GM21528 (cell line): ENCODE results near the gene EGFL7.

Source experiments
- ATAC-seq: cut with Tn5 transposase; IDR thresholded peaks from one replicate; pipeline ENCODE4 v1.9.1; 2021; ENCODE audit warnings: mild to moderate bottlenecking, moderate library complexity; ENCODE audit not compliant: unreplicated experiment, low FRiP score

The EGFL7 gene

GRCh38 chr9:136713550-136713949 lies 50.8 kb downstream of the EGFL7 start:
- no peak for ATAC-seq

DNA sequence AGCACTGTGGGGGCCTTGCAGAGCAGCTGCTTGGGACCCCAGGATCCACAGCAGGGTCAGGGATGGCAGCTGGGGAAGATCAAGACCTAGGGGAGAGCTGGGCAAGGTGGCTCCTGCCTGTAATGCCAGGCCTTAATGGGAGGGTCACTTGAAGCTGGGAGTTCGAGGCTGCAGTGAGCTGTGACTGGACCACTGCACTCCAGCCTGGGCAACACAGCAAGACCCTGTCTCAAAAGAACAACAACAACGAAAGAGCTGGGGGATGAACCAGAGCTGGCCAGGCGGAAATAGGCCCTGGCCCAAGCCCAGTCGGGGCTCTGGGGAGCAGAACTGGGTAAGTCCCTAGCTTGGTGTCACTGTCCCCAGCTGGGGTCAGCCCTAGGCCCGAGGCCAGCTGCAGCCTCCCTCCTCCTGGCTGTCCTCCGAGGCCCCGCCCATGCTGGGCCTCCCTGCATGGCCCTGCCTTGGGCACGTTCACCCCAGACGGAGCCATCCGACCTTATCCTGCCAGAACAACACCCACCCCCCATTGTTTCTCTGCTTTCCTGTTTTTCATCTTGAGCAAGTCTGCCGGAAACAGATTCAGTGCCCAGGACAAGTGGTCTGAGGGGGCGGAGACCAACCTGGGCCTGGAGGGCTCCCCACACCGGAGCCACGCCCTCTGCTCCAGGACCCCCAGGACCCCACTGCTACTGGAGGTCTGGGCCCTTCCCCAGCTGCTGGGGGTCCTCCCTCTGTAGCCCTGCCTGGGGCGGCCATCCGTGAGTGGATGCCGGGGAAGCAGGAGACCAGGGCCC lies 51.6 kb downstream of the EGFL7 start:
- no peak for ATAC-seq

DNA sequence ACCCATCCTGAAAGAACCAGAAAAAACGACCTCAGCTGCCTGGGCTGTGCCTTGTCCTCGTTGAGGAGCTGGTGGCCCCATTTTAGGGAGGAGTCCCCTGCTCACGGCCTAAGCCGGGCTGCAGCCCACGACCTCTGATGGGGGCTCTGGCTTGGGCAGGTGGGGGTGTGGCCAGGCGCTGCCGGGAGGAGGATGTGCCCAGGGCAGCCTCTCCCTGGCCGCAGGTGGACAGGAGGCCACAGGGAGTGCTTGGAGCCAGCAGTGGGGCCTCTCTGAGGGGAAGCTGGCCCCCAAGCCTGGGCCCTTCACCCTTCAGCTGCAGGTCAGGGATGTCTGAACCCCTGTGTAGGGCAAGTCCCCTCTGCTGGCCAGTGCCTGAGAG lies 52.2 kb downstream of the EGFL7 start:
- no peak for ATAC-seq

GRCh38 chr9:136717399-136717798 lies 54.7 kb downstream of the EGFL7 start:
- ATAC-seq, result no peak

DNA sequence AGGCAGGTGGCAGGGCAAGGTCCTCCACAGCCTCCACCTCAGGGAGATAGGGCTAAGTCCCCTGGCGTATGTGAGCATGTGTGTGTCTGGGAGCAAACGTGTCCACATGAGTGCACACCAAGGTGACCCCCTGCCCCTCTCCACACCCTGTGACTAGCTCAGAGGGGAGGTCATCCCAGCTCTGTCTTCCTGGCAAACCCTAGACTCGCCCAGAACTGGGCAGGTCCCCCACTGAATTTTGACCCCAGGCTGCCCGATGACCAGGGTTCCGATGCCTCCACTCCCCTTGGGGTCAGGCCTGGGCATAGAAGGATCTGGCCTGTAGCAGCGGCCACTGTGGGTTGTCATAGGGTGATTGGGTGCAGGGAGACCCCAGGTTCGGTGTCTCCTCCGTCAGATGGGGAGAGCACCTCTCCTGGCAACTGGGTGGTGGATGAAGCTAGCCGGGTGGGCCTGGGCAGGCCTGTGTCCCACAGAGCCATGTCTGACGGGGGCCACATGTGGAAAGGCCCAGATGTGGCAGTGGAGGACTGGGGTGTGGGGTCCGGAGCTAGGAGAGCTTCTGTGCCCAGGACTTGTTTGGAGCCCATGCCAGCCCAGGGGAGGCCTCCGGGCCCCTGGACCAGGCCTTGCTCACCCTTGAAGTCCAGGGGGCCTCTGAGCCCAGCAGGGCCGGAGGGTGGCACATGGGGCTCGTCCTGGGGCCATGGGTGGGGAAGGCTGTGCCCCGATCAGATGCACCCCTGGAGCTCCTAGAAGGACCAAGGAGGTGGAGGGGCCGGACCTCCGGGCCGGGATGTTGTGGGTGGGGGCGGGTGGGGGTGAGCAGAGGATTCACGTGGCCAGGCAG lies 55.9 kb downstream of the EGFL7 start:
- no peak for ATAC-seq

DNA sequence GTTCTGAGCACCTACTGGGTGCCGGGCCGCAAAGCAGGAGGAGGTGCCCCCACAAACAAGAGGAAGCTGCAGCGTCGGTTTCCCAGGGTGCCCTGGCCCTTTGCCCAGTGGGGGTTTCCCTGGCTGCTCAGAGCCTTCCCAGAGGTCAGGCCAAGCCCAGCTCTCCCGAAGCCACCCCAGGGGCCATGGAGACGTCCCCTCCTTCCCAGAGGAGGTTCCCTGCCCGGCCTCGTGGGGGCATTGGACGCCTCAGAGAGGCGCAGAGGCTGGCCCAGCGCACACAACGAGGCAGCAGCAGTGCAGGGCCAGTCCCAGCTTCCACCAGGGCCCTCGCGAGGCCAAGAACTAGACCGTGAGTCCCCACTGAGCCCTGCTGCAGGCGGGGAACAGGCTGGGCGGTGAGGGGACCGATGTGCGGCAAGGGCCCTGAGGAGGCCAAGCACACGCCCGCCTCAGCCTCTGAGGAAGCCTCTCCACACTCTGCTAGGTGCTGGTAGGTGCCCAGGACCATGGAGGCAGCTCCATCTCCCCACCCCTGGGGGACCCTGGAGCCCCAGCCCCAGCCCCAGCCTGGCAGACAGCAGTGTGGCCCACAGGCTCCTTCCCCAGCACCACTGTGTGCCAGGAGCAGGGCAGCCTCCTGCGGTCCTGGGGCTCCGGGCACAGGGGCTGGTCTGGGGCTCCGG lies 56.6 kb downstream of the EGFL7 start:
- no peak for ATAC-seq

DNA sequence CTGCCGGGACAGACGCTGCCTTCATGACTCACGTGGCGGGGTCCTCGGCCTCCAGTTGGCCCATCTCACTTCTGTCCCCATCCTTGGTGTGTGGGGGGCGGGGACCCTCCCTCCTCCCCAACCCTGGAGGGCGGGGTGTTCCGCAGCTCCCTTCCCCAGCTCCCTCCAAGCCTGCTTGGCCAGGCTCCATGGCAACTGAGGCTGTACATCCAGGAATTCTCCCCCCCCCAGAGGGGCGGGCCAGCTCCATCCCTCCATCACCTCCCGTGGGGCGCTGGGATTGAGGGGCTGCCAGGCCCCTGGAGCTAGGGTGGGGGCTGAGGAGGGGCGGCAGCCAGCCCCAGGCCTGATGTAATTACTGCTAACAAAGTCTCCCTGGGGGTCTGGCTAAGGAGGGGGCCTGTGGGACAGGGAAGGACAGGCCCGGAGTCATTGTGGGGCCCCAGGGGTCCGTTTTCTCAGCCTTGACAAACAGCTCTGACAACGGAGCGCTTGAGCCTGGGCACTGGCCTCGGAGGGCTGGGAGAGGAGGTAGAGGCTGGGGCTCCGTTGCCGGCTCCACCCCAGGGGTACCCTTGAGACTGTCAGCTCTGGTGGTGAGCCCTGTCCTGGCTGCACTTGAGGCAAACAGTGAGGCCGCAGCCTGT lies 57.7 kb downstream of the EGFL7 start:
- ATAC-seq, result no peak

DNA sequence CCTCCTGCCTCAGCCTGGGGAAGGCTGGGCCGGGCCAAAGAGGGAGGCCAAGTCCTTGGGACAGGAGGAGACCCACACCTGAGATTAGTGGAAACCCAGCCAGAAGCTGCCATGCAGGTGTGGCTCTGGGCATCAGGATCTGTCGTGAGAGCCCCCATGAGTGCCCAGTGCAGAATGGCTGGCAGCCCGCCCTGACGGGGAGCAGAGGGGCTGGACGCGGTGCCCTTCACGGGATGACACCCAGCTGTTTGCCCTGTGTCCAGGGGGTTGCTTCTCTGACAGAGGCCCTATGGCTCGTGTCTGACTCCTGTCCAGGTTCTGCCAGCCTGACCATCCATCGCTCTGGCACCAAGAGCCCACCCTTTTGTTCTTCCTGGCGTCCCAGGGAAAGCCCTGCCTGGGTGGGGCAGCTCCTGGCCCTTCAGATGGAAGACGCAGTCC lies 58.2 kb downstream of the EGFL7 start:
- no peak for ATAC-seq

- no peak for ATAC-seq
Observed at GRCh38 chr9:136721339-136722092, 58.8 kb downstream of the EGFL7 start.
